Natural killer cell (primary cell): ENCODE measurements around the gene PDE6C. TPM values are rescaled to one million over a fixed set of nuclear protein-coding genes. Genes with fewer than 3 reads are reported as not detected.

Source experiments
- ATAC-seq, 3 donors: fragments of 150-1000 bp in 2 of 3; fragments of 200-7000 bp in 1 of 3; cut with Tn5 transposase; 1 replicate in 1 of 3; 2 replicates in 2 of 3; pipeline ENCODE4 v1.10.0; 2021; ENCODE audit warnings: mild to moderate bottlenecking in 2 of 3, moderate library complexity in 2 of 3
- DNase-seq, 2 donors: peaks; one replicate each; pipeline versions ENCODE4 v3.0.0 to v3.0.0-alpha.2; 2013 to 2021; ENCODE audit warnings: mixed read lengths in 1 of 2
- H3K27ac ChIP-seq: one replicate; pipeline ENCODE4 v1.5.1; 2013; ENCODE audit warnings: mild to moderate bottlenecking, low read length
- H3K27me3 ChIP-seq: one replicate; pipeline ENCODE4 v1.6.1; 2013; ENCODE audit warnings: low read length; ENCODE audit not compliant: control insufficient read depth, insufficient read depth
- H3K36me3 ChIP-seq: one replicate; pipeline ENCODE4 v1.6.1; 2013; ENCODE audit warnings: low read length; ENCODE audit not compliant: control insufficient read depth, insufficient read depth
- H3K4me1 ChIP-seq: one replicate; pipeline ENCODE4 v1.6.1; 2013; ENCODE audit warnings: low read length; ENCODE audit not compliant: control insufficient read depth, insufficient read depth
- H3K4me3 ChIP-seq: one replicate; pipeline ENCODE4 v1.5.1; 2013; ENCODE audit warnings: low read length
- H3K9me3 ChIP-seq: one replicate; pipeline ENCODE4 v1.6.1; 2013; ENCODE audit warnings: low read length; ENCODE audit not compliant: control insufficient read depth, insufficient read depth
- H3K27ac Mint-ChIP-seq, 2 donors: one replicate each; pipeline ENCODE4 v1.8.0; 2022; ENCODE audit warnings: mild to moderate bottlenecking in 2 of 2, mixed read lengths in 2 of 2, moderate library complexity in 1 of 2
- H3K27me3 Mint-ChIP-seq, 2 donors: one replicate each; pipeline ENCODE4 v1.8.0; 2022; ENCODE audit warnings: low read depth in 2 of 2, mixed read lengths in 2 of 2
- H3K36me3 Mint-ChIP-seq: one replicate; pipeline ENCODE4 v1.8.0; 2022; ENCODE audit warnings: mixed read lengths
- H3K4me1 Mint-ChIP-seq, 2 donors: one replicate each; pipeline ENCODE4 v1.8.0; 2022; ENCODE audit warnings: mixed read lengths in 2 of 2
- H3K4me3 Mint-ChIP-seq: one replicate; pipeline ENCODE4 v1.8.0; 2022; ENCODE audit warnings: mild to moderate bottlenecking, moderate library complexity, mixed read lengths
- H3K9me3 Mint-ChIP-seq, 2 donors: one replicate each; pipeline ENCODE4 v1.8.0; 2022; ENCODE audit warnings: mixed read lengths in 2 of 2
- CTCF ChIP-seq: fragments of 200-600 bp; IDR thresholded peaks from one replicate; pipeline ENCODE4 v1.8.0; 2022; ENCODE audit warnings: antibody characterized with exemption
- WGBS: methylation state at CpG from one replicate; pipeline ENCODE4 v1.1.7; 2013; ENCODE audit warnings: missing lambda C conversion rate; ENCODE audit not compliant: insufficient coverage; 5-methylcytosine and 5-hydroxymethylcytosine counted together
- intact Hi-C: fragments of 100-400 bp; cut with micrococcal nuclease; formaldehyde crosslinking; loops from one replicate; pipeline ENCODE4 v1.14.2; 2022
- total RNA-seq, 4 donors: library from RNA; stranded (reverse); fragments of 120-200 nt in 1 of 4; gene quantifications; one replicate each; pipeline versions ENCODE4 v1.2.3 to v1.2.4, GENCODE V29; 2013 to 2022

PDE6C gene
- total RNA-seq, 3 donors from 2014 or later (not counting 1 experiment from before 2014, with no cell fraction given), result not detected

GRCh38 chr10:93672022-93672678 is 59.8 kb downstream of the PDE6C start:
- Histone ChIP-seq H3K9me3 (no peaks in the 10 kb centered on the region), H3K27ac (no peak overlapping the region), H3K36me3 (peaks cover 69% of the 10 kb centered on the region), H3K27me3 (no peaks in the 10 kb centered on the region), H3K4me3 (no peak overlapping the region), H3K4me1 (no peaks in the 10 kb centered on the region)
- 93% methylated on average over 2 of the region's 2 CpGs for WGBS
- DNase-seq (no peak), ATAC-seq (no peak)
- H3K27me3 Mint-ChIP-seq, result no peaks in the 10 kb centered on the region
- H3K4me3 Mint-ChIP-seq, result no peak overlapping the region
- no peaks in the 10 kb centered on the region for H3K9me3 Mint-ChIP-seq
- no peak overlapping the region for H3K27ac Mint-ChIP-seq
- H3K36me3 Mint-ChIP-seq, result peaks cover 29% of the 10 kb centered on the region
- H3K4me1 Mint-ChIP-seq, result no peaks in the 10 kb centered on the region
- intact Hi-C loops, result no loop called here
- TF ChIP-seq CTCF, result no peak

GRCh38 chr10:93672890-93673289 is 60.6 kb downstream of the PDE6C start:
- Histone ChIP-seq H3K9me3 (no peaks in the 10 kb centered on the region), H3K4me1 (no peaks in the 10 kb centered on the region), H3K36me3 (peaks cover 69% of the 10 kb centered on the region), H3K27ac (no peak overlapping the region), H3K27me3 (no peaks in the 10 kb centered on the region), H3K4me3 (no peak overlapping the region)
- peaks cover 31% of the 10 kb centered on the region for H3K36me3 Mint-ChIP-seq
- H3K27me3 Mint-ChIP-seq, result no peaks in the 10 kb centered on the region
- no peak for ATAC-seq
- no peak for DNase-seq
- H3K27ac Mint-ChIP-seq, result no peak overlapping the region
- H3K4me1 Mint-ChIP-seq, result no peaks in the 10 kb centered on the region
- WGBS, result 96% methylated on average over 1 of the region's 2 CpGs
- no peak overlapping the region for H3K4me3 Mint-ChIP-seq
- H3K9me3 Mint-ChIP-seq, result no peaks in the 10 kb centered on the region
- intact Hi-C loops, result no loop called here
- no peak for TF ChIP-seq CTCF

- Histone ChIP-seq H3K9me3 (no peaks in the 10 kb centered on the region), H3K27ac (no peak overlapping the region), H3K4me3 (no peak overlapping the region), H3K4me1 (no peaks in the 10 kb centered on the region), H3K27me3 (no peaks in the 10 kb centered on the region), H3K36me3 (peaks cover 70% of the 10 kb centered on the region)
- no peaks in the 10 kb centered on the region for H3K27me3 Mint-ChIP-seq
- H3K4me3 Mint-ChIP-seq, result no peak overlapping the region
- DNase-seq (no peak), ATAC-seq (no peak)
- H3K9me3 Mint-ChIP-seq, result no peaks in the 10 kb centered on the region
- WGBS, result 100% methylated on average over 1 of the region's 2 CpGs
- peaks cover 22% of the 10 kb centered on the region for H3K36me3 Mint-ChIP-seq
- no peak overlapping the region for H3K27ac Mint-ChIP-seq
- TF ChIP-seq CTCF, result no peak
- no peaks in the 10 kb centered on the region for H3K4me1 Mint-ChIP-seq
- intact Hi-C loops, result no loop called here
Measured at GRCh38 chr10:93673791-93674190, 61.5 kb downstream of the PDE6C start.

- TF ChIP-seq CTCF, result no peak
- H3K27ac ChIP-seq, result no peak overlapping the region
- H3K9me3 ChIP-seq, result no peaks in the 10 kb centered on the region
- ATAC-seq (no peak), DNase-seq (no peak)
- Mint-ChIP-seq H3K27ac (no peak overlapping the region), H3K9me3 (no peaks in the 10 kb centered on the region), H3K4me3 (no peak overlapping the region), H3K36me3 (peaks cover 17% of the 10 kb centered on the region), H3K4me1 (no peaks in the 10 kb centered on the region), H3K27me3 (no peaks in the 10 kb centered on the region)
- intact Hi-C loops, result no loop called here
- WGBS, result 85% methylated on average over 4 of the region's 4 CpGs
- H3K36me3 ChIP-seq, result peaks cover 60% of the 10 kb centered on the region
- H3K27me3 ChIP-seq, result no peaks in the 10 kb centered on the region
- H3K4me3 ChIP-seq, result no peak overlapping the region
- H3K4me1 ChIP-seq, result no peaks in the 10 kb centered on the region
Measured at GRCh38 chr10:93678386-93678785, 66.0 kb downstream of the PDE6C start.
